GM18502 (cell line): Measurements from ENCODE around the gene TBC1D4.
"Not testable (repeated sequence)": the region's sequence is repeated elsewhere in the genome, so short reads cannot be mapped to it uniquely, and the experiment has no call there.

Experiments
- ATAC-seq: cut with Tn5 transposase; IDR thresholded peaks from one replicate; pipeline ENCODE4 v1.9.1; 2021; ENCODE audit warnings: mild to moderate bottlenecking; ENCODE audit not compliant: unreplicated experiment, poor library complexity

TBC1D4 gene

GRCh38 chr13:75250526-75251178 lies 231.3 kb downstream of the TBC1D4 start:
- no peak for ATAC-seq

GRCh38 chr13:75245578-75245977 lies 236.4 kb downstream of the TBC1D4 start:
- ATAC-seq = not testable (repeated sequence)

DNA sequence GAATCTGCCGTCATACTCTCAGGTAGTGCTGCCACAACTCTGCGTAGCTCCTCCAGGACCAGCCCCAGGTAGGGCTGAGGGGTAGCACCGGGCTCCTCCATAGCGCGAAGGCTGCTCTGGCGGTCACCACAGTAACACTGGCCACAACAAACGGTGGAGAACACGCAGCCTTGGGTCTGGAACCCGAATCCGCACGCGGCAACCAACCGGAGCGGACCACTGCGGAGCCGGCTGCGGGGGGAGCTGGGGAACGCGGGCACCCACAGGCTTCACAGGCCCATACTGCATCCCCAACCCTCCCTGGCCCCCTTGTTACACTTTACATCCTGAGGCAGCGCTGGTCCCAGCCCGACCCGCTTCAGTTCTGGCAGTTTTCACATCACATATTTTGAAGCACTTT lies 241.7 kb downstream of the TBC1D4 start:
- not testable (repeated sequence) for ATAC-seq

- ATAC-seq = no peak
Observed at GRCh38 chr13:75236774-75237173, 245.2 kb downstream of the TBC1D4 start.
